ENCODE measurements around the gene PLPPR1. TPM values are rescaled to one million over a fixed set of nuclear protein-coding genes. Genes with fewer than 3 reads are reported as not detected.

PLPPR1 gene
- polyA plus RNA-seq, 3 donors, result not detected

- H2AFZ ChIP-seq (ENCODE audit: insufficient read depth, low read depth, low read length, poor library complexity, severe bottlenecking), result no peak overlapping the region
- no peak overlapping the region for H3K4me3 Mint-ChIP-seq
- no peak overlapping the region for H3K9ac ChIP-seq (ENCODE audit: insufficient read depth, low read length, poor library complexity, severe bottlenecking)
- intact Hi-C loops (cut with micrococcal nuclease), result no loop called here
- peaks cover 2 to 6% (median 4%) of the 10 kb centered on the region in 7 donors for H3K9me3 Mint-ChIP-seq
- no peak overlapping the region for H3K27ac Mint-ChIP-seq
- peaks cover 0 to 6% of the 10 kb centered on the region in 2 donors for H3K9me3 ChIP-seq (replicated peaks in 1 of 2; ENCODE audit: control insufficient read depth in 1 of 2, insufficient read depth in 1 of 2, low read length in 2 of 2)
- H4K20me1 ChIP-seq (ENCODE audit: insufficient read depth, low read length), result no peaks in the 10 kb centered on the region
- H3K36me3 ChIP-seq (replicated peaks in 1 of 2; ENCODE audit: control insufficient read depth in 1 of 2, insufficient read depth in 2 of 2, low read length in 2 of 2), result no peaks in the 10 kb centered on the region
- H3K27me3 ChIP-seq (ENCODE audit: control insufficient read depth in 2 of 2, insufficient read depth in 2 of 2, low read length in 2 of 2), result no peaks in the 10 kb centered on the region
- DNase-seq, result no peak
- no peak overlapping the region for H3K4me3 ChIP-seq (replicated peaks in 1 of 3; ENCODE audit: low read depth in 2 of 3, low read length in 3 of 3)
- no peaks in the 10 kb centered on the region for H3K4me1 ChIP-seq (ENCODE audit: control insufficient read depth in 1 of 2, insufficient read depth in 2 of 2, low read length in 2 of 2)
- WGBS (ENCODE audit: insufficient coverage), result no CpG with 5 or more reads among the region's 5 CpGs
- H3K4me2 ChIP-seq (replicated peaks; ENCODE audit: extremely low read depth, low read length, poor library complexity, severe bottlenecking), result no peak overlapping the region
- no peak for TF ChIP-seq CTCF (IDR thresholded peaks at IDR 0.05)
- H3K27ac ChIP-seq (ENCODE audit: low read depth in 1 of 2, low read length in 2 of 2), result no peak overlapping the region
- H3K36me3 Mint-ChIP-seq, result no peaks in the 10 kb centered on the region
- no peaks in the 10 kb centered on the region for H3K4me1 Mint-ChIP-seq
- no peaks in the 10 kb centered on the region for H3K79me2 ChIP-seq (ENCODE audit: insufficient read depth, low read length)
- peaks cover 0 to 2% (median 0%) of the 10 kb centered on the region in 3 donors for H3K27me3 Mint-ChIP-seq (ENCODE audit: low read depth in 3 of 3)
Observed at GRCh38 chr9:101131326-101131725, 102.8 kb downstream of the PLPPR1 start.

DNA sequence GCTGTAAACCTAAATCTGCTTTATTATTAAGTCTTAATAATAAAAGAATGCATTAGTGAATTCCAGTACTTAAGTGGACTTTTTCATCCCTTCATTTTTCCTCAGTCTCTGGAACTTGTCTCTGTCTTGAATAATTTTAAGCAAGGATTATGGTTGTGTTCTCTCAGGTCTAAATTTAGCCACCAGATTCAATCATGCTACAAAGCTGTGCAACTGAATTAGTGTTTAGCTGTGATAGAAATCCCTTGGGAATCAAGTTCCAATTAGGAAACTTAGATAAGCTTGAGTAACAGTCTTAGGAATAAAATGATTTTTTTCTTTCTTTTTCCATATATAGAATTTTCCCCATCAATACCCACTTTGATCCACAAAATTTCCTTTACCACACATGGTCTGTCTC is 104.3 kb downstream of the PLPPR1 start:
- intact Hi-C loops (cut with micrococcal nuclease), result no loop called here
- Mint-ChIP-seq H3K4me1 (no peaks in the 10 kb centered on the region), H3K27ac (no peak overlapping the region), H3K4me3 (no peak overlapping the region), H3K36me3 (no peaks in the 10 kb centered on the region), H3K27me3 (ENCODE audit: low read depth in 3 of 3) (no peaks in the 10 kb centered on the region), H3K9me3 (peaks cover 0 to 3% (median 0%) of the 10 kb centered on the region in 7 donors)
- no peaks in the 10 kb centered on the region for H3K79me2 ChIP-seq (ENCODE audit: insufficient read depth, low read length)
- no peak overlapping the region for H3K4me2 ChIP-seq (replicated peaks; ENCODE audit: extremely low read depth, low read length, poor library complexity, severe bottlenecking)
- TF ChIP-seq CTCF (IDR thresholded peaks at IDR 0.05), result no peak
- H2AFZ ChIP-seq (ENCODE audit: insufficient read depth, low read depth, low read length, poor library complexity, severe bottlenecking), result no peak overlapping the region
- DNase-seq, result no peak
- no peak overlapping the region for H3K9ac ChIP-seq (ENCODE audit: insufficient read depth, low read length, poor library complexity, severe bottlenecking)
- no peaks in the 10 kb centered on the region for H3K36me3 ChIP-seq (replicated peaks in 1 of 2; ENCODE audit: control insufficient read depth in 1 of 2, insufficient read depth in 2 of 2, low read length in 2 of 2)
- H3K4me3 ChIP-seq (replicated peaks in 1 of 3; ENCODE audit: low read depth in 2 of 3, low read length in 3 of 3), result no peak overlapping the region
- H4K20me1 ChIP-seq (ENCODE audit: insufficient read depth, low read length), result no peaks in the 10 kb centered on the region
- no peaks in the 10 kb centered on the region for H3K4me1 ChIP-seq (ENCODE audit: control insufficient read depth in 1 of 2, insufficient read depth in 2 of 2, low read length in 2 of 2)
- H3K27ac ChIP-seq (ENCODE audit: low read depth in 1 of 2, low read length in 2 of 2), result no peak overlapping the region
- H3K9me3 ChIP-seq (replicated peaks in 1 of 2; ENCODE audit: control insufficient read depth in 1 of 2, insufficient read depth in 1 of 2, low read length in 2 of 2), result no peaks in the 10 kb centered on the region
- no peaks in the 10 kb centered on the region for H3K27me3 ChIP-seq (ENCODE audit: control insufficient read depth in 2 of 2, insufficient read depth in 2 of 2, low read length in 2 of 2)

Data from CD14-positive monocyte (primary cell).